SU-DHL-6 (cell line): ENCODE data around the gene HLA-A.

Experiments used
- H2AFZ ChIP-seq: fragments of 200-600 bp; sonication (generic); 2 replicates; pipeline ENCODE4 v1.6.1; 2014; ENCODE audit warnings: low read depth, mild to moderate bottlenecking, moderate library complexity, mixed read lengths, antibody characterized with exemption, low read length; ENCODE audit not compliant: severe bottlenecking
- H3F3A ChIP-seq: fragments of 200-600 bp; shearing (Covaris generic); 2 replicates; pipeline ENCODE4 v1.6.0; 2016; ENCODE audit warnings: antibody characterized with exemption, mild to moderate bottlenecking; ENCODE audit not compliant: insufficient read depth
- H3K27ac ChIP-seq: fragments of 200-600 bp; sonication (generic); 2 replicates; pipeline ENCODE4 v1.5.1; 2016; ENCODE audit warnings: low read depth, mild to moderate bottlenecking, low read length, moderate library complexity, mixed read lengths
- H3K27me3 ChIP-seq: fragments of 200-600 bp; sonication (generic), shearing (Covaris generic); 2 replicates; pipeline ENCODE4 v1.6.0; 2014; ENCODE audit warnings: mild to moderate bottlenecking, low read length
- H3K36me3 ChIP-seq: fragments of 200-600 bp; sonication (generic); 2 replicates; pipeline ENCODE4 v1.6.1; 2014; ENCODE audit warnings: mild to moderate bottlenecking, low read length, mixed read lengths
- H3K4me2 ChIP-seq: fragments of 300-600, 200-600 bp; shearing (Covaris generic), sonication (generic); 2 replicates; pipeline ENCODE4 v1.6.0; 2014; ENCODE audit warnings: low read length, low read depth, mild to moderate bottlenecking; ENCODE audit not compliant: poor library complexity, severe bottlenecking
- H3K4me3 ChIP-seq: fragments of 200-600 bp; sonication (generic); 2 replicates; pipeline ENCODE4 v1.5.1; 2014; ENCODE audit warnings: antibody characterized with exemption, low read length, mild to moderate bottlenecking, mixed read lengths; ENCODE audit not compliant: insufficient read depth, poor library complexity, severe bottlenecking
- H3K79me2 ChIP-seq: fragments of 200-600 bp; sonication (generic); 2 replicates; pipeline ENCODE4 v1.6.1; 2014; ENCODE audit warnings: mild to moderate bottlenecking, low read length, moderate library complexity; ENCODE audit not compliant: insufficient read depth
- H3K9ac ChIP-seq: fragments of 200-600 bp; sonication (generic); 2 replicates; pipeline ENCODE4 v1.7.0; 2014; ENCODE audit warnings: mild to moderate bottlenecking, low read length
- H3K9me2 ChIP-seq: fragments of 200-600 bp; sonication (generic); replicated peaks from 2 replicates; pipeline ENCODE4 v1.6.1; 2014; ENCODE audit warnings: low read length; ENCODE audit not compliant: insufficient read depth
- H3K9me3 ChIP-seq: fragments of 200-600 bp; sonication (generic); 2 replicates; pipeline ENCODE4 v1.6.1; 2014; ENCODE audit warnings: low read length, mixed read lengths; ENCODE audit not compliant: insufficient read depth
- H4K20me1 ChIP-seq: fragments of 200-600 bp; sonication (generic); 2 replicates; pipeline ENCODE4 v1.6.1; 2014; ENCODE audit warnings: low read depth, mild to moderate bottlenecking, antibody characterized with exemption, low read length, moderate library complexity, mixed read lengths
- CTCF ChIP-seq: fragments of 200-600 bp; sonication (generic); IDR thresholded peaks from one replicate; pipeline ENCODE4 v1.5.1; 2017; ENCODE audit warnings: antibody characterized with exemption, mild to moderate bottlenecking, low read length, moderate library complexity; ENCODE audit not compliant: insufficient read depth, poor library complexity, severe bottlenecking
- EZH2phosphoT487 ChIP-seq: fragments of 200-600 bp; sonication (generic), shearing (Covaris generic); conservative IDR thresholded peaks from 2 replicates; pipeline ENCODE4 v1.6.1; 2018; ENCODE audit warnings: mild to moderate bottlenecking, antibody characterized with exemption, low read length, moderate library complexity, mixed read lengths

HLA-A gene

GRCh38 chr6:29905286-29905685, 37.0 kb upstream of the HLA-A start:
- Histone ChIP-seq H3K9me2 (no peaks in the 10 kb centered on the region), H3K27me3 (no peaks in the 10 kb centered on the region)
- TF ChIP-seq EZH2phosphoT487 (no peak), CTCF (no peak)

DNA sequence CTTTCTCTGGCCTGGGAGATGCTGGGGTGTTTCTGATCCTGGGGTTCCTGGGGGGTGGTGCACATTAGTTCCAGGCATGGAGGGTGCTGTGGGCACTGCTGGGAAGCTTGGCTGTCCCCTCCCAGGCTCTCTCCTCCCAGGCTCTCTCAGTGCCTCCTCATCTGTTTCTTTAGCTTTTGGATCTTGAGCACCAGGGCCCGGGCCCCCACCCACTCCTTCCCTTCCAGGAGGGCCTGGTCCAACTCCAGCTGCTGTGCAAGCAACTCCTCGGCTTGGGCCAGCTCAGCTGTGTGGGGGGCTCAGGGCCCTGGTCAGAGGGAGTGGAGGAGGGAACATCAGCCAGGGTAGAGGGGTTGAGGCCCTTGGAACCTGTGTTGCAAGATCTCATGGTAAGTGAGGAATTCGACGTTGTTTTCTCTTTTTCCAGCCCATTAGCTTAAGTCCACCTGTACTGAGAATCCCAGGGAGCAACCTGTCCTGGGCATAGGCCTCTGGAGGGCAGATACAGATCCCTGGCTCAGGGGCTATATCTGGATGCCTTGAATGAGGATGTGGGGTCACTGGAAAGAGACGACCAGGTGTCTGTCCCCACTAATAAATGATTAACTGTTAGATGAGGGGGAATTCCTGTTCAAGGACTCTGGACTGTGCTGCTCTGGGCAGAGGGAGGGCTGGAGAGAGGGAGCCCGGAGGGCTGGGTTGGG, 34.5 kb upstream of the HLA-A start:
- H3K4me2 ChIP-seq: no peak overlapping the region
- no peaks in the 10 kb centered on the region for H3K9me2 ChIP-seq
- no peak overlapping the region for H3K9ac ChIP-seq
- no peaks in the 10 kb centered on the region for H3K79me2 ChIP-seq
- H3K36me3 ChIP-seq: no peaks in the 10 kb centered on the region
- no peaks in the 10 kb centered on the region for H3K27me3 ChIP-seq
- H3K4me3 ChIP-seq: no peak overlapping the region
- TF ChIP-seq EZH2phosphoT487 (no peak), CTCF (no peak)
- no peak overlapping the region for H3K27ac ChIP-seq
- no peaks in the 10 kb centered on the region for H3F3A ChIP-seq
- H4K20me1 ChIP-seq: no peaks in the 10 kb centered on the region
- H3K9me3 ChIP-seq: no peaks in the 10 kb centered on the region
- no peak overlapping the region for H2AFZ ChIP-seq

More at GRCh38 chr6:29905286-29905685, 37.0 kb upstream of the HLA-A start:
- Histone ChIP-seq H3K79me2 (no peaks in the 10 kb centered on the region), H3K9me3 (no peaks in the 10 kb centered on the region), H3K9ac (no peak overlapping the region), H3F3A (no peaks in the 10 kb centered on the region), H3K36me3 (no peaks in the 10 kb centered on the region), H2AFZ (no peak overlapping the region), H4K20me1 (no peaks in the 10 kb centered on the region), H3K27ac (no peak overlapping the region), H3K4me2 (no peak overlapping the region), H3K4me3 (no peak overlapping the region)

- H3K27ac ChIP-seq: no peak overlapping the region
- TF ChIP-seq EZH2phosphoT487: no peak
- TF ChIP-seq CTCF: no peak
- H3K9ac ChIP-seq: no peak overlapping the region
- no peaks in the 10 kb centered on the region for H3F3A ChIP-seq
- H3K36me3 ChIP-seq: no peaks in the 10 kb centered on the region
- no peaks in the 10 kb centered on the region for H4K20me1 ChIP-seq
- H3K4me3 ChIP-seq: no peak overlapping the region
- no peaks in the 10 kb centered on the region for H3K79me2 ChIP-seq
- no peak overlapping the region for H3K4me2 ChIP-seq
- H3K27me3 ChIP-seq: no peaks in the 10 kb centered on the region
- no peaks in the 10 kb centered on the region for H3K9me3 ChIP-seq
- H2AFZ ChIP-seq: no peak overlapping the region
- H3K9me2 ChIP-seq: no peaks in the 10 kb centered on the region
Observed at GRCh38 chr6:29908341-29908662, 34.0 kb upstream of the HLA-A start.
